WTC11 (cell line): ENCODE results near the gene FNDC5.

Experiments used
- CBFB ChIP-seq: sonication (generic); formaldehyde crosslinking; IDR thresholded peaks from 2 replicates; pipeline ENCODE4 v1.8.1; 2022; ENCODE audit warnings: mild to moderate bottlenecking, low read depth, missing genetic modification reagents
- CREB1 ChIP-seq: sonication (generic); formaldehyde crosslinking; IDR thresholded peaks from 2 replicates; pipeline ENCODE4 v1.8.0; 2023; ENCODE audit warnings: mild to moderate bottlenecking, missing genetic modification reagents
- NFYB ChIP-seq: sonication (generic); formaldehyde crosslinking; conservative IDR thresholded peaks from 2 replicates; pipeline ENCODE4 v1.8.0; 2022; ENCODE audit warnings: low read depth, missing genetic modification reagents
- TF ChIP-seq, protein P1 (sequence below): fragments of 200-600 bp; IDR thresholded peaks from 2 replicates; pipeline ENCODE4 v1.8.0; 2022; ENCODE audit warnings: antibody characterized with exemption
- TF ChIP-seq, protein P2 (sequence below): sonication (generic); formaldehyde crosslinking; IDR thresholded peaks from 2 replicates; pipeline ENCODE4 v1.8.0; 2022; ENCODE audit warnings: mild to moderate bottlenecking, missing genetic modification reagents

DNA sequence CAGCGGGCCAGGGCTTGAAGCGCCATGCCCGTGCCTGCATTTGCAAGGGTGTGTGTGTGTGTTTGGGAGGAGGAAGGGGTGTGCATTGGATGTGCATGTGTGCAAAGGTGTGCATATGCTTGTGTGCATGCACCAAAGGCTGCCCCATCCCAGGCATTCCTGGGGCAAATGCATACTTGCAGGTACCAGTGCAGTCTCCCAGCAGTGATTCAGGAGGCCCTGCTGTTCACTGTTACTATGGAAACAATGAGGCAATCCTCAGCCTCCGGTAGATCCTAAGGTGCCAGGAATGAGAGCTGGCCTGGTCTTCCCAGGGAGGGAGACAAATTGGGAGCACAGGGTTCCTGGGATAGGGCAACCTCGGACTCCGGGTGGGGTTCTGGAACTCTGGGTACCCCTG lies 7.5 kb upstream of the FNDC5 start:
- TF ChIP-seq, protein P1, sequence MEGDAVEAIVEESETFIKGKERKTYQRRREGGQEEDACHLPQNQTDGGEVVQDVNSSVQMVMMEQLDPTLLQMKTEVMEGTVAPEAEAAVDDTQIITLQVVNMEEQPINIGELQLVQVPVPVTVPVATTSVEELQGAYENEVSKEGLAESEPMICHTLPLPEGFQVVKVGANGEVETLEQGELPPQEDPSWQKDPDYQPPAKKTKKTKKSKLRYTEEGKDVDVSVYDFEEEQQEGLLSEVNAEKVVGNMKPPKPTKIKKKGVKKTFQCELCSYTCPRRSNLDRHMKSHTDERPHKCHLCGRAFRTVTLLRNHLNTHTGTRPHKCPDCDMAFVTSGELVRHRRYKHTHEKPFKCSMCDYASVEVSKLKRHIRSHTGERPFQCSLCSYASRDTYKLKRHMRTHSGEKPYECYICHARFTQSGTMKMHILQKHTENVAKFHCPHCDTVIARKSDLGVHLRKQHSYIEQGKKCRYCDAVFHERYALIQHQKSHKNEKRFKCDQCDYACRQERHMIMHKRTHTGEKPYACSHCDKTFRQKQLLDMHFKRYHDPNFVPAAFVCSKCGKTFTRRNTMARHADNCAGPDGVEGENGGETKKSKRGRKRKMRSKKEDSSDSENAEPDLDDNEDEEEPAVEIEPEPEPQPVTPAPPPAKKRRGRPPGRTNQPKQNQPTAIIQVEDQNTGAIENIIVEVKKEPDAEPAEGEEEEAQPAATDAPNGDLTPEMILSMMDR: no peak
- TF ChIP-seq CREB1 (CRISPR knock-in tag): no peak
- no peak for TF ChIP-seq NFYB (CRISPR knock-in tag)
- no peak for TF ChIP-seq CBFB (CRISPR knock-in tag)
- TF ChIP-seq, protein P2, sequence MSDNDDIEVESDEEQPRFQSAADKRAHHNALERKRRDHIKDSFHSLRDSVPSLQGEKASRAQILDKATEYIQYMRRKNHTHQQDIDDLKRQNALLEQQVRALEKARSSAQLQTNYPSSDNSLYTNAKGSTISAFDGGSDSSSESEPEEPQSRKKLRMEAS (CRISPR knock-in tag): no peak
